ENCODE measurements around the gene ACADSB.
A peak's percentile ranks its signal among the peaks of the same experiment; 100 is the strongest.

ACADSB gene

DNA sequence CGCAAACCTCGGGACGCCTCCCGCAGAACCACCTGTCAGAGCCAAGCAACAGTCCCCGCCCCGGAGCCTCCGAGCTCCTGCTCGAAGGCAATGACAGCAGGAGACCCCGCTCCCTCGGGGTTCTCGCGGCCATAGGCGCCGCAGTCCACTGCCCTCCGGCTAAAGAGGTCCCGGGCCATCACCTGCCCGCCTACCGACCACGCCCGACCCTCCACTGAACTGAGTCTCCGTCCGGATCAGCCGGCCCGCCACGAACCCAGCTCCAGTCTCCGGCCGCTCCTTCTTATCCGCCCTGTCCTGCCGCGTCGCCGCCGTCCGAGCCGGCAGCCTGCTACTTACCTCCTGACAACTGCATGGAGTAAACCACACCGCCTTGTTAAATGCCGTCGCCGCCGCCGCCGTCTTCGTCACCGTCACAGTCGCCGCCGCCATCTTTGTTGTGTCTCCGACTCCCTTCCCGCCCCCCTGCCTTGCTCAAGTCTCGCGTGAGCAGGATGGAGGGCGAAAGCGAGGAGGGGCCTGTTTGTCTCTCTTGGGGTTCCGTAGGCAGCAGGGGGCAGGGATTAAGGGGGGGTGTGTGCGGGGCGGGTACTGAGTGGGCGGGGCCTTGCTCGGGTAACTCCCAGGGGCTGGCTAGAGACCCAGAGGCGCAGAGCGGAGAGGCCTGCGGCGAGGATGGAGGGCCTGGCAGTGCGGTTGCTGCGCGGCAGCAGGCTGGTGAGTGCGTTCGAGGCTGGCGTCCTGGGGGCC lies at the start of gene ACADSB, which contains the start of gene IKZF5:
Gene ACADSB, plus strand, starts transcription at position 652 of the 750 bp plus-strand sequence. Its CDS starts 24 bp downstream, at position 676.
Gene IKZF5, minus strand, starts transcription at position 441 of the 750 bp plus-strand sequence. CDS start 10,170 bp downstream, outside the sequence.
- peak; percentile 95 for DNase-seq (ENCODE audit: low read depth)

DNA sequence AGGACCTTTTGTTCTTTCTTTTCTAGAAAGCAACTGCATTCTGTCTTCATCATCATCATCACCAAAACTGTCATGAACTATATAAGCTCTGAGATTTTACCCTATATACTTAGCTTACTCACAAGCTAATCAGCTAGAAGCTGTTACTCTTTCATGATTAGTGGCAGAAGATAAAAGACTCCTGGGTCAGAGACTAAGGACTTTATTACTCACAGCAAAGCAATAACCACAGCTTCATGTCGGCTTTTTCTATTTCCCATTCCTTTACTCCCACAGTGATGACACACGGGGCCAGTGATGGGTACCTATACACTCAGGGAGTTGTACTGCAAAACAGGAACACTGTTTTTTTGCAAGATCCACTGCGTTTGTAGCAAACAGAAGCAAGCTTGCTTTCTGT lies 46.4 kb upstream of the ACADSB start:
- no peak for DNase-seq (ENCODE audit: low read depth)

DNA sequence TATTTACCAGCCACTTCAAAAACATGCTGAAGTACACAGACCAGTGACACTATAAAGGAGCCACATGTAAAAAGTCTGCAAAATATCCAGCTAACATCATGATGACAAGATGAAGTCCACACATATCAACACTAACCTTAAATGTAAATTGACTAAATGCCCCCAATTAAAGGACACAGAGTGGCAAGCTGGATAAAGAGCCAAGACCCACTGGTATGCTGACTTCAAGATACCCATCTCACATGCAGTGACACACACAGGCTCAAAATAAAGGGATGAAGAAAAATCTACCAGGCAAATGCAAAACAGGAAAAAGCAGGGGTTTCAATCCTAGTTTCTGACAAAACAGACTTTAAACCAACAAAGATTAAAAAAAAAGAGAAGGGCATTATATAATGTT lies 41.9 kb upstream of the ACADSB start:
- DNase-seq (ENCODE audit: low read depth), result no peak

DNA sequence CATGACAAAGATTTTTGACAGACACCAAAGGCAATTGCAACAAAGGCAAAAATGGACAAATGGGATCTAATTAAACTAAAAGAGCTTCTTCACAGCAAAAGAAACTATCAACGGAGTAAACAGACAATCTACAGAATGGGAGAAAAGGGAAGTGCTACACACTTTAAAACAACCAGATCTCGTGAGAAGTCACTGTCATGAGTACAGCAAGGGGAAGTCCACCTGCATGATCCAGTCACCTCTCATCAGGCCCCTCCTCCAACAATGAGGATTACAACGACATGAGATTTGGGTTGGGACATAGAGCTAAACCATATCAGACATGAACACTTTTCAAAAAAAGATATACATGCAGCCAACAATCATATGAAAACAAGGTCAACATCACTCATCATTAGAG lies 40.1 kb upstream of the ACADSB start:
- no peak for DNase-seq (ENCODE audit: low read depth)

DNA sequence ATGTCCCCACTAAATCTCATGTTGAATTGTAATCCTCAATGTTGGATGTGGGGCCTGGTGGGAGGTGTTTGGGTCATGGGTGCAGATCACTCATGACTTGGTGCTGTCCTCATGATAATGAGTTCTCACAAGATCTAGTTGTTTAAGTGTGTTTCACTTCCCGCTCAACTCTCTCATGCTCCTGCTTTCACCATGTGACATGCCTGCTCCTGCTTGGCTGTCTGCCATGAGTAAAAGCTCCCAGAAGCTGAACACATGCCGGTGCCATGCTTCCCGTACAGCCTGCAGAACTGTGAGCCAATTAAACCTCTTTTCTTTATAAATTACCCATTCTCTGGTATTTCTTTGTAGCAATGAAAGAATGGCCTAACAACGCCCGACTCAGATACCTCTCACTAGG lies 34.8 kb upstream of the ACADSB start:
- DNase-seq (ENCODE audit: low read depth), result no peak

DNA sequence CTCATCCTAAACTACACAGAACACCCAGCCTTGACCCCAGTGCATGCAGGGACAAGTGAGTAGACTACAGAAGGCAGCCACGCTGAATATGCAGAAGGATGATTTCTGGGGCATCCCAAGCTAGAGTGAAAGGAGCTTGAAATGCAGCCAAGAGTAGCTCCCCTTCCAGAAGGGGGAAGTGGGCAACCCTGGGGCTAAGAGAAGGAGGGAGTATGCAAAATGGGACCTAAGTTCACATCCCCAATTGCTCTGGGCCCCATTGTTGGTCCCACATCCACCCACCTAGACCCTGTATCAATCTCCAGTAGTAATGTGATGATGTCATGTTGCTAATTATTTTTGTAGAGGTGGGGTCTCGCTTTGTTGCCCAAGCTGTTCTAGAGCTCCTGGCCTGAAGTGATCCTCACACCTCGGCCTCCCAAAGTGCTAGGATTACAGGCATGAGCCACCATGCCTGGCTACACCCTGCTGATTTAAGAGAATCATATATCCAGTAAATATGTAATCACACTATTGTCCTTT lies 34.2 kb upstream of the ACADSB start:
- DNase-seq (ENCODE audit: low read depth), result no peak

DNA sequence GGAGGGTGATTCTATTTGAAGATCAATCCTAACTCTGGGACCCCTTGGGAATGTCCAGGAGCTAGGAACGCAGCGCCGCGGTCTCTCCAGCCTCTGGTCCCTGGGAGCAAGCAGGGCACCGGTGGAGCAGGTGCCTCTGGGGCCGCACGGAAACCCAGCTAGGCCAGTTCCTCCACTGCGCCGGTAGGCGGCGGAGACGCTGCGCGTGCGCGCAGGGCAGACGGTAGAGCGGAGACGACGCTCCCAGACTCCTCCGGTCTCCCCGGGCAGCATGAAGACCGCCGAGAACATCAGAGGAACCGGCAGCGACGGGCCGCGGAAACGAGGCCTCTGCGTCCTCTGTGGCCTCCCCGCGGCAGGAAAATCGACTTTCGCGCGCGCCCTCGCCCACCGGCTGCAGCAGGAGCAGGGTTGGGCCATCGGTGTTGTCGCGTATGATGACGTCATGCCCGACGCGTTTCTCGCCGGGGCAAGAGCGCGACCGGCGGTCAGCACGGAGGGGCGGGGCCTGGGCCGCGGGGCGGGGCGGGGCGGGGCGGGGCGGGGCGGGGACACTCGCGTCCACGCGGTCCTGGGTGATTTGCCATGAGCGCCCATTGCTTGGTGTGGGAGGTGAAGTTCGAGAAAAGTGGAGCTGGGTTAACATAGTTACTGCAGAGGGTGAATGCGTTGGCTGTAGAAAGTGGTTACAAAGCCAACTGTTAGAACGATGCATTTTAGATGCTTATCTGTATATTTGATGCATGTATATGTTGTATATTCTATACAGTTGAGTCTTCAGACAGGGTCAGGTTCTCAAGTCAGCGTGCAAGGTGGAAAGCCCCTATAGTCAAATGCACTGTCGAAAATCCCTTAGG lies 28.4 kb upstream of the ACADSB start, which contains the start of gene PSTK:
Gene PSTK, plus strand, starts transcription at position 193 of the 857 bp plus-strand sequence. Its CDS starts 79 bp downstream, at position 272.
- DNase-seq (ENCODE audit: low read depth), result peak; percentile 81

DNA sequence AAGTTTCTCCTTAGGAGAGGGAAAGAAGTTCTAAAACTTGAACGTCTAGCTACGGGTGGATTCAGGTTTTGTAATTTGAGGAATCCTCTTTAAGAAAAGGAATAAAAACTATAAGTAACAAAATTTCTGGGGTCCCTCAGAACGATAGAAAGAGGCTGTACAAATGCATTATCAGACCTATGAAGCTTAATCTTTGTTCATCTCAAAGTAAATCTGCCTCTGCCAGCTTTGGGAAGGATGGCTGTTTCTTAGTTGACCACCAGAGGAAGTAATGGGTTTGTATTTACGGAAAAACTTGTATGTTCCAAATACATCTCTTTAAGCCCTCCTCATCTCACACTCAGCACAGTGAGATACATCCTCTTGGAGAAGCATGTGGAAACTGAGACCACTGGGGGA lies 27.7 kb upstream of the ACADSB start:
- no peak for DNase-seq (ENCODE audit: low read depth)

DNA sequence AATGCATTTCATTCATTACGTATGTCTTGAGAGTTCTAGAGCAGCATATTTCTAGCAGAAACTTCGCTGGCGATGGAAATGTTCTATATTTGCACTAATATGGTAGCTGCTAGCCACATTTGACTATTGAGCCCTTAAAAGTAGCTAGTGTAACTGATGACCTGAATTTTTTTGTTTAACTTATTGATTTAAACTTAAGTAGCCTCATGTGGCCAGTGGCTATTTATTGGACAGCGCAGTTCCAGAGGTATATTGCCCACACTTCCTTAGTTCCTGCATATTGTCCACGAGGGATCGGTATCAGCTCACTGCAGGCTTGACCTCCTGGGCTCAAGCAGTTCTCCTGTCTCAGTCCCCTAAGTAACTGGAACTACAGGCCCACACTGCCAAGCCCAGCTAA lies 24.9 kb upstream of the ACADSB start:
- DNase-seq (ENCODE audit: low read depth), result no peak

DNA sequence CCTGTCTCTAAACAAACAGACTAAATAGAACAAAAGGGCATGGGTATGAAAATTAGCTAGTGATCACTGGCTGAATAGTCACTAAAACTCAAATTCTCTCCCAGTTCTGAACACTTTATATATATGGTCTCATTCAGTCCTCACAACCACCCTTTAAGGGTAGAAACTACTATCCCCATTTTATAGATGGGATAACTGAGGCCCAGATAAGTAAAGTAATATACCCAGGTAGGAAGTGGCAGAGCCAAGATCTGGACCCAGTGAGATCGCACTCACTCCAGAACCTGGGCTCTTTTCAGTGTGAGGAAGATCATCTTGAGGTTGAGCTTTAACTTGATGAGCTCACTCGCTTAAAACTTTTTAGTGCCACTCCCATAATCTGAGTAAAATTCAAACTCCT lies 24.1 kb upstream of the ACADSB start:
- no peak for DNase-seq (ENCODE audit: low read depth)

DNA sequence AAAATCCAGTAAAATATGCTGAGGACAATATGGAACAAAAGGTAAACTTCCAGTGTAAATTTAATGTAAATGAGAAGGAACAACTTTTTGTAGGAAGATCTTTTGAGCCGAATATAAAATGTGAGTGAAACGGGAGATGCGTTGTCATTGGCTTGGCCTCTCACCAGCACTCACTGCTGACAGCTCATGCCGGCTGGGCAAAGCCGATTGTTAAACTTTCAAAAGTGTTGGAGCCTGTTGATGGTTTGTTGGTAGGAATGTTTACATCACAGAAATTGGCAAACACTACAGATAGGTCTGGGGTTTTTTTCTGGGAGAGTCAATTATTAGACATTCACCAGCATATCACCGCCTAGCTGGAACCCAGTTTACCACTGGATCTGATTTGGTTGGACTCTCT lies 22.5 kb upstream of the ACADSB start:
- no peak for DNase-seq (ENCODE audit: low read depth)

DNA sequence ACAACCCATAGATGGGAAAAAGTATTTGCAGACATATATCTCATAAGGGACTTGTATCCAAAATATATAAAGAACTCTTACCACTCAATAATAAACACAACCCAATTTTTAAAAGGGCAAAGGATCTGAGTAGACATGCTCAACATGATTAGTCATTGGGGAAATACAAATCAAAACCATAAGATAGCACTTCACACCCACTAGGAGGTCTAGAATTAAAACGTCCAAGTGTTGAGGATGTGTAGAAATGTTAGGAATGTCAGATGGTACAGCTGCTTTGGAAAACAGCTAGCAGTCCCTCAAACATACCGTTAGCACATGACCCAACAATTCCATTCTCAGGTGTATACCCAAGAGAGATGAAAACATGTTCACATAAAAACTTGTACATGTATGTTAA lies 20.3 kb upstream of the ACADSB start:
- no peak for DNase-seq (ENCODE audit: low read depth)

DNA sequence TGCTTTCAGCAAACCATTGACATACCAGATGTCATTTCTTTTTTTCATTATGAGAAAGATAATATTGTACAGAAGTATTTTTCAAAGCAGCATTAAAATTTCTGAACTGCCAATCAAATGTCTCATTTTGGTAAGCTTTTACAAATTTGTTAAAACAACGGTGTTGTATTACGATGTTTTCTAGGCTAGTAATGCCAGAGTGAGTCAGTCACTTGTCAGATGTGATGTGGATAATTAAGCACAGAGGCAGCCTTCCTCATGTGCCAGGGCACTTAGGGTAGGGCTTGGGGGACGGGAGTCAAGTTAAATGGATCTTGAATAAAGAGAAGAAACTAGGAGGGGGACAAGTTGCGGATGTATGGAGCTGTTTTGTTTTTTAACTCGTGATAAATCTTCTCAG lies 18.5 kb upstream of the ACADSB start:
- DNase-seq (ENCODE audit: low read depth), result no peak

DNA sequence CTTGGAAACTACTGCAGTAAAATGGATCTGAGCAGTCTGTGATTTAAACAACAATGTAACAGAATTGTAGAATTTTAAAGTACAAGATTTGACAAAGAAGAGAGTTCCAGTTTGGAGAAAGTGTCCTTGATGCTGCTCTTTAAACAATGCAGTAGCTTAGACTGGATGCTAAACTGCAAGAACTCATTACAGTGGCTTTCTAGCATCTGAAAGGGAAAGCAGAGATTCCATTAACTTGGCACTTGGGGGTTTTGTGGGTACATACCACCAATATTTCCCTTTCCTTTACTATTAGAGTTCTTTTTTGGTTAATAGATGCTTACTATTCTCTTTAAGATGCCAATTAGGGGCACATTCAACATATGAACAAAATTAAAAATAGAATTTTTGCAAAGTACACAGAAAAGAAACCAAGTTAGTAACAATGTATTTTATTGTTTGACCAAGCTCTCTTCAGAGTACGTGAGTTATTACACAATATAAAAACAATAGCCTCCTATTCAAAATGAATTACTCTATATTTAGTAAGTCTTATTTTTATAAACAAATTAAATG lies 16.7 kb upstream of the ACADSB start:
- no peak for DNase-seq (ENCODE audit: low read depth)

DNA sequence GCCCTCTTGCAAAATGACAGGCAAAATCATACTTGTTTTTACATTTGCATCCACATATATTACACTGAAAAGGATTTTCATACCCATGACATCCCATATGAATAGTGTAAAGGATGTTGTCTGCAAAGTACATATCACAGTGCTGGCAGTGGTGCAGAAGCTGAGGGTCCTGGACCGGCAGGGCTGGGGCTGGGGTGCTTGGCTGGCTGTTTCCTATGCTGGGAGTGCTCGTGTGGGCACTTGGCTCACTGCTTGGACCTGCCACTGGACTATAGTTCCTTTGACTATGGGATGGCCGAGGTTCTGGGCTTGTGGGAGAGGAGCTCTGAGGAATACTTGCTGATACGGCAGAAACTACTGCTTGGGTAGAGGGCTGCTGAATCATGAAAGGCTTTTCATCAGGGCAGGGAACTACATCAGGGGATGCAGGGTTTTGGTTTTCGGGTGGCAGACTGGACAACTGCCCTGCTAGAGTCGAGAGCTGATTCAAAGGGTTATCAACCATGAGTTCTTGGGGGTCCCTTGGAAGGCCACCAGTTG lies 14.9 kb upstream of the ACADSB start:
- no peak for DNase-seq (ENCODE audit: low read depth)

DNA sequence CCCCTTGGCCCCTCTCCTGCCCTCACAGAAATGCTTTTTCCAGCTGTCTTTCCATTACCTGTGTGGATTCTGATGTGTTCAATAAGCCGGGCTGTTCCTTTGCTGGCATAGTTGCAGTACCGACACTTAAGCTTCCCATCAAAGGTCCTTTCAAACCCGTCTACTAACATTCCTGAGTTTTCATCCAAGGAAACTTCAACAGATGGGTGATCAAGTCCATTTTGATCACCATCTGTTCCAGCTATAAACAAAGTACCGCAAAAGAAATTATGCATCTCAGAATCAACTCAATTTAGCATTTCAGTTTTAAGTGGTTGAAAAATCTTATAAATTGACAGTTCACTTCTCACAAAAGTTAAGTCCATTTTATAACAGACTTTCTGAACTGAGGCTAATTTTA lies 12.9 kb upstream of the ACADSB start:
- DNase-seq (ENCODE audit: low read depth), result no peak

DNA sequence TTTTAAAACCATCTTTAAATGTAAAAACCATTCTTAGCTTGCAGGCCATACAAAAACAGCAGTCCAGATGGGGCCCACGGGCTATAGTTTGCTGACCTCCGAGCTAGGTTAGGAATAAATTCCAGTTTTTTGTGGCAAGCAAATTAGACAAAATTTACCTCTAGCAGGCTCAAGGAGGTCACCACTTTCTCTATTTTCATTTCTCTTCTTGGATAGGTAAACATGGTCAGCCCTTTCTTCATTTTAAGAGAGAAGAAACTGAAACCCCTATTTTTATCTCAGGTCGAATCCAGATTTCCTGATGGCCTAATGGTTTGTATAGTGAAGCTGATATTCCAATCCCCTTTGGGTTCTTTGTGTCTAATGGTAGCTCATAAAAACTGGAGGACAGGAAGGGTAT lies 10.9 kb upstream of the ACADSB start:
- DNase-seq (ENCODE audit: low read depth), result no peak

DNA sequence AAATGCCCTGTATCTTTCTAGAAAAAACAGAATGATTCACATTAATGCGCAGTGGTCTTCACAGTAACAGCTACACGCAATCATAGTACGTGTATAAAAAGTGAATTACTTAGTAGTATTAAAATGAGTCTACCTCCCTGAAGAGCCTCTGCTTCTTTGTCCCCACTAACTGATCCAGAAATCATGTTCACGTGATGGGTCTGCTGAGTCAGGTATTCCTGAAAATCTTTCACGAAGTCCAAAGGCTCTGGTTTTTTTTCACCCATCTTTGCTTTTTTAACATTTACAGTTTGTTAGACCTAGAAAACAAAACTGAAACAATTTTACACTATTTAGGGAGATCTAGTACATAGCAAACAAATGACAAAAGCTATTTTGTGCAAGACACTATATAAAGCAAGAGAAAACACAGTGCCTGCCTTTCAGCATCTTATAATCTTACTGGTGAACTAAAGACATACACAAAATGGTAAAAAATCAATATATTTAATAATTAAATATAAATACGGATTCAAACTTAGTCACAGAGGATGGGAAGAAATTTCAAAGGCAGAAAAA lies 10.4 kb upstream of the ACADSB start:
- no peak for DNase-seq (ENCODE audit: low read depth)

DNA sequence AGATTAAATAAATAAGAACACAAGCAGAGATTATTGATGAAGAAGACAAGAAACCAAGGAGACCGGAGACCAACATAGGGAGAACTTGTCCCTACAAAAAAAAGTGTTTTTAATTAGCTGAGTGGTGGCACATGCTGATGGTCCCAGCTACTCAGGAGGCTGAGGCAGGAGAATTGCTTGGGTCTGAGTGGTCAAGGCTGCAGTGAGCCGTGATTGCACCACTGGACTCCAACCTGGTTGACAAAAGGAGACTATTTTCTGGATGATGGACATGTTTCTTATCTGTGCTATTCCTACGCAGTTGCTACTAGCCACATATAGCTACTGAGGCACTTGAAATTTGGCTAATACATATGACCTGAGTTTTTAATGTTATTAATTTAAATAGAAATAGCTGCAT lies 9.9 kb upstream of the ACADSB start:
- no peak for DNase-seq (ENCODE audit: low read depth)

DNA sequence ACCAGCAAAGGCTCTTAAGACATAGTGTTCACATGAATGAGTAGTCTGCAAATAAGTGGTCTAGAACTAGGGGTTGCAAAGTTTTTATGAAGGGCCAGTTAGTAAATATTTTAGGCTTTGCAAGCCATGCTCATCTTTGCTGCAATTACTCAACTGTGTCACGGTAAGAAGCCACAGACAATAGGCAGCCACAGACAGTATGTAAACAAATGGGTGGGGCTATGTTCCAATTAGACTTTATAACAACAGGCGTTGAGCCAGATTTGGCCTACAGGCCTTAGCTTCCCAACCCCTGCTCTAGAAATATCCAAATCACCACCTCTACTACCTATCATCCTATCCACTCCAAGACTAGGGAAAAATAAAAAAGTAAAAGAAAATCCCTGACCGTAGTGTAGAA lies 9.5 kb upstream of the ACADSB start:
- no peak for DNase-seq (ENCODE audit: low read depth)

DNA sequence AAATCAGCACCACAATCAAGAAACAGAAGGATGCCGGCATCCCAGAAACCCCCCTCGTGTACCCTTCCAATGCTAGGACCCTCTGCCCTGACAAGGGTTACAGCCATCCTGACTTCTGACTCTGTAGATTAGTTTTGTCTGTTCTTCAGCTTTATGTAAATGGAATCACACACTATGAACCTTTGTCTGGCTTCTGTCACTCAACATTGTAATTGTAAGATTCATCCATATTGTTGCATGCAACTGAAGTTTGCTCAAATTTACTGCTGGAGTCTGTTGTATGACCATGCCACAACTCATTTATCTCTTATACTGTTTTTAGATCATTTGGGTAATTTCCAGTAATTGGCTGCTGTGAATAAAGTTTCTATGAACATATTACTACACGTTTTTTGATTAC lies 8.7 kb upstream of the ACADSB start:
- DNase-seq (ENCODE audit: low read depth), result no peak

DNA sequence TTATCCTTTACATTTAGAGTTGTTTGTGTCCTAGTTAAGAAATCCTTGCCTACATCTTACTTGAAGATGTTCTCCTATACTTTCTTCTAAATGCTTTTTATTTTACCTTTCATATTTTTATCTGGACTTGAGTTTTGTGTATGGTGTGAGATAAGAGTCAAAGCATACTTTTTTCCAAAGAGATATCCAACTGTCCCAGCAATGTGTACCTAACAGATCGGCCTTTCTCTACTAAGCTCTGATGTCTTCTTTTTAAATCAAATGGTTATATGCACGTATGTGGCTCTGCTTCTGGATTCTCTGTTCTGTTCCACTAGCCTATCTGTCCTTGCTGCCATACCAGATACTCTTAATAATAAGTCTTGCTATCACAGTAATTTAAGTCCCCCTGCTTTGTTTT lies 7.4 kb upstream of the ACADSB start:
- no peak for DNase-seq (ENCODE audit: low read depth)

Measured in stimulated activated CD4-positive, alpha-beta T cell treated with anti-CD3 and anti-CD28 coated beads, Interleukin-2, amount 100 ng/mL, for 4 hours (primary cell).